Caco-2 (cell line): ENCODE results near the gene CSF3R. TPM values are rescaled to one million over a fixed set of nuclear protein-coding genes. Genes with fewer than 3 reads are reported as not detected.

Experiments used
- BruUV-seq: library from RNA; stranded (reverse); fragments of 400-500 nt; replicated peaks from 2 replicates; lab custom pipeline; 2021; lab: Mats Ljungman, UMichigan
- CTCF ChIA-PET: fragments of 300-600 bp; sonication (Branson Sonifier 250); formaldehyde crosslinking; loops from one replicate; lab custom pipeline; 2022; ENCODE audit warnings: antibody characterized with exemption; lab: Charles Lee
- POLR2A ChIA-PET: fragments of 300-600 bp; sonication (Branson Sonifier 250); formaldehyde crosslinking; loops from one replicate; lab custom pipeline; 2022; ENCODE audit warnings: antibody characterized with exemption; lab: Charles Lee
- DNase-seq, 2 experiments: peaks; one replicate each; pipeline versions ENCODE4 v3.0.0 to v3.0.0-alpha.2; 2020 to 2022
- H3K27me3 ChIP-seq: replicated peaks from 2 replicates; pipeline ENCODE4 v1.6.0; 2011; ENCODE audit warnings: low read length; ENCODE audit not compliant: control insufficient read depth, insufficient read depth
- H3K36me3 ChIP-seq: 2 replicates; pipeline ENCODE4 v1.5.1; 2011; ENCODE audit warnings: low read length; ENCODE audit not compliant: control insufficient read depth, insufficient read depth
- H3K4me1 ChIP-seq: fragments of 250-450 bp; sonication (Bioruptor Pico); 2 replicates; pipeline ENCODE4 v1.5.1; 2020; ENCODE audit warnings: mild to moderate bottlenecking
- H3K4me3 ChIP-seq: 2 replicates; pipeline ENCODE4 v1.5.1; 2011; ENCODE audit warnings: low read depth, mild to moderate bottlenecking, control low read depth, low read length
- H3K9me3 ChIP-seq: fragments of 250-450 bp; sonication (Bioruptor Pico); 2 replicates; pipeline ENCODE4 v1.5.1; 2020; ENCODE audit warnings: mild to moderate bottlenecking, moderate library complexity
- H3K27ac Mint-ChIP-seq: one replicate; pipeline ENCODE4 v1.8.0; 2022; ENCODE audit warnings: mixed read lengths; ENCODE audit not compliant: unreplicated experiment
- H3K27me3 Mint-ChIP-seq: one replicate; pipeline ENCODE4 v1.8.0; 2022; ENCODE audit warnings: mixed read lengths; ENCODE audit not compliant: insufficient read depth, unreplicated experiment
- H3K36me3 Mint-ChIP-seq: one replicate; pipeline ENCODE4 v1.8.0; 2022; ENCODE audit warnings: mild to moderate bottlenecking, mixed read lengths; ENCODE audit not compliant: insufficient read depth, unreplicated experiment
- H3K4me1 Mint-ChIP-seq: one replicate; pipeline ENCODE4 v1.8.0; 2022; ENCODE audit warnings: low read depth, mixed read lengths; ENCODE audit not compliant: unreplicated experiment
- H3K4me3 Mint-ChIP-seq: one replicate; pipeline ENCODE4 v1.8.0; 2022; ENCODE audit warnings: mild to moderate bottlenecking, moderate library complexity, mixed read lengths; ENCODE audit not compliant: unreplicated experiment
- H3K9me3 Mint-ChIP-seq: one replicate; pipeline ENCODE4 v1.8.0; 2022; ENCODE audit warnings: mixed read lengths; ENCODE audit not compliant: unreplicated experiment
- intact Hi-C: fragments of 100-400 bp; cut with micrococcal nuclease; formaldehyde crosslinking; loops from one replicate; pipeline ENCODE4 v1.10.0; 2022; ENCODE audit not compliant: unreplicated experiment
- total RNA-seq: library from RNA; stranded (reverse); gene quantifications from 2 replicates; pipeline ENCODE4 v1.2.3, GENCODE V29; 2022
- TF ChIP-seq, protein P1 (sequence below), 2 experiments: fragments of 200-600 bp in 1 of 2; IDR thresholded peaks; 1 replicate in 1 of 2; 2 replicates in 1 of 2; pipeline versions ENCODE4 v1.5.1 to v1.8.0; 2011 to 2022; ENCODE audit warnings: antibody characterized with exemption in 1 of 2, control low read depth in 1 of 2, inconsistent platforms in 1 of 2, low read depth in 1 of 2, low read length in 1 of 2, mild to moderate bottlenecking in 1 of 2, moderate library complexity in 1 of 2; ENCODE audit not compliant: insufficient read depth in 1 of 2, severe bottlenecking in 1 of 2, unreplicated experiment in 1 of 2

CSF3R gene
- total RNA-seq, 1 experiment from 2014 or later = 1.4 TPM

DNA sequence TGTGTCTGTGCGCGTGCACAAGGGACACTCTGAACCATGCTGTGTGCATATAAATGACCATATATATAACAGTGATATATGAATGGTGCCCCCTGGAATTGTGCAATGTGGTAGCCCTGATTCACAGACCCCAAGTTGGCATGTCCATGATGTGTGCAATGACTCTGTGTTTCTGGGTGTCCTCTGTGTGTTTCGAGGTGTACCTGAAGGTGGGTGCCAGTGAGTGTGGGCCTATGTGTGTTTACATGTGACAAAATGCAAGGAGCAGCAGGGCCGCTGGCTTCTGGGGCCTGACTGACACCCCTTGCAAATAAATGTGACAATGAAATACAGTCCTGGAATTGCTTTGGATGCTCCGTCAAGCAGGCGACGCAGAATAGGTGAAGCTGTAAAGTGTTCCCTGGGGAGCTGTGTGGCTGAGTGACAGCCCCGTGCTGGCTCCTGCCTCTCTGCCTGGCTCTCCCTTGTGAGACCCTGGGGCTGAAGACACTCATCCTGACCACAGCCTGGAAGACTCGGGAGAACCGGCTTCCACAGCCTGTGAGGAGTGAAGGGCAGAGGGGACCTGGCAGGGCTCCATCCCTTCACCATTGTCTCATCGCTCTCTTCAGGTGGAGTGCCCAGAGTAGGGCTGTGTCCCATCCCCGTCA, 38.2 kb upstream of the CSF3R start:
- CTCF ChIA-PET = no interaction called here
- Mint-ChIP-seq H3K9me3 (no peaks in the 10 kb centered on the region), H3K4me3 (no peak overlapping the region), H3K36me3 (no peaks in the 10 kb centered on the region), H3K27me3 (no peaks in the 10 kb centered on the region), H3K4me1 (no peaks in the 10 kb centered on the region), H3K27ac (no peak overlapping the region)
- POLR2A ChIA-PET = no interaction called here
- Histone ChIP-seq H3K27me3 (no peaks in the 10 kb centered on the region), H3K36me3 (no peaks in the 10 kb centered on the region), H3K4me3 (no peak overlapping the region), H3K4me1 (no peaks in the 10 kb centered on the region), H3K9me3 (no peaks in the 10 kb centered on the region)
- intact Hi-C loops = no loop called here
- TF ChIP-seq, protein P1, sequence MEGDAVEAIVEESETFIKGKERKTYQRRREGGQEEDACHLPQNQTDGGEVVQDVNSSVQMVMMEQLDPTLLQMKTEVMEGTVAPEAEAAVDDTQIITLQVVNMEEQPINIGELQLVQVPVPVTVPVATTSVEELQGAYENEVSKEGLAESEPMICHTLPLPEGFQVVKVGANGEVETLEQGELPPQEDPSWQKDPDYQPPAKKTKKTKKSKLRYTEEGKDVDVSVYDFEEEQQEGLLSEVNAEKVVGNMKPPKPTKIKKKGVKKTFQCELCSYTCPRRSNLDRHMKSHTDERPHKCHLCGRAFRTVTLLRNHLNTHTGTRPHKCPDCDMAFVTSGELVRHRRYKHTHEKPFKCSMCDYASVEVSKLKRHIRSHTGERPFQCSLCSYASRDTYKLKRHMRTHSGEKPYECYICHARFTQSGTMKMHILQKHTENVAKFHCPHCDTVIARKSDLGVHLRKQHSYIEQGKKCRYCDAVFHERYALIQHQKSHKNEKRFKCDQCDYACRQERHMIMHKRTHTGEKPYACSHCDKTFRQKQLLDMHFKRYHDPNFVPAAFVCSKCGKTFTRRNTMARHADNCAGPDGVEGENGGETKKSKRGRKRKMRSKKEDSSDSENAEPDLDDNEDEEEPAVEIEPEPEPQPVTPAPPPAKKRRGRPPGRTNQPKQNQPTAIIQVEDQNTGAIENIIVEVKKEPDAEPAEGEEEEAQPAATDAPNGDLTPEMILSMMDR (IDR thresholded peaks at IDR 0.05; ENCODE audit: insufficient read depth in 1 of 2, low read depth in 1 of 2, low read length in 1 of 2, severe bottlenecking in 1 of 2, unreplicated experiment in 1 of 2) = no peak
- DNase-seq = no peak
- BruUV-seq = no TSS peak

DNA sequence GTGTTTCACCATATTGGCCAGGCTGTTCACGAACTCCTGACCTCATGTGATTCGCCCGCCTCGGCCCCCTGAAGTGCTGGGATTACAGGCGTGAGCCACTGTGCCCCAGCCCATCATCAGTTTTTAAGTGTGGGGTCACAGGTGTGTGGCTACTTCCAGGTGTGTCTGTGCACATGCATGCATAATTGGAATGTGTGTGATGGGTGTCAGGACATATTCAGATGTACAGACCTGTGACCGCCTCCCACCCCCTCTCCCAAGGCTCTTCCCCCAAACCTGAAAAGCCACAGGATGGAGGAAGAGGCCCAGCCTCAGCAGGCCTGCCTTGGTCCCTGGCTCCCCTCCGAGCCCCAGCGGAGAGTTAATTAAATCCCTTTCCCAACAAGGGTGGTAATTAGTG, 37.3 kb upstream of the CSF3R start:
- BruUV-seq = no TSS peak
- Mint-ChIP-seq H3K4me1 (no peaks in the 10 kb centered on the region), H3K27me3 (no peaks in the 10 kb centered on the region), H3K9me3 (no peaks in the 10 kb centered on the region), H3K36me3 (no peaks in the 10 kb centered on the region), H3K4me3 (no peak overlapping the region), H3K27ac (no peak overlapping the region)
- H3K4me1 ChIP-seq = no peaks in the 10 kb centered on the region
- H3K9me3 ChIP-seq = no peaks in the 10 kb centered on the region
- H3K36me3 ChIP-seq = no peaks in the 10 kb centered on the region
- POLR2A ChIA-PET = no interaction called here
- intact Hi-C loops = no loop called here
- TF ChIP-seq, protein P1 (IDR thresholded peaks at IDR 0.05; ENCODE audit: insufficient read depth in 1 of 2, low read depth in 1 of 2, low read length in 1 of 2, severe bottlenecking in 1 of 2, unreplicated experiment in 1 of 2) = no peak
- DNase-seq = no peak
- H3K27me3 ChIP-seq = no peaks in the 10 kb centered on the region
- CTCF ChIA-PET = no interaction called here
- H3K4me3 ChIP-seq = no peak overlapping the region

DNA sequence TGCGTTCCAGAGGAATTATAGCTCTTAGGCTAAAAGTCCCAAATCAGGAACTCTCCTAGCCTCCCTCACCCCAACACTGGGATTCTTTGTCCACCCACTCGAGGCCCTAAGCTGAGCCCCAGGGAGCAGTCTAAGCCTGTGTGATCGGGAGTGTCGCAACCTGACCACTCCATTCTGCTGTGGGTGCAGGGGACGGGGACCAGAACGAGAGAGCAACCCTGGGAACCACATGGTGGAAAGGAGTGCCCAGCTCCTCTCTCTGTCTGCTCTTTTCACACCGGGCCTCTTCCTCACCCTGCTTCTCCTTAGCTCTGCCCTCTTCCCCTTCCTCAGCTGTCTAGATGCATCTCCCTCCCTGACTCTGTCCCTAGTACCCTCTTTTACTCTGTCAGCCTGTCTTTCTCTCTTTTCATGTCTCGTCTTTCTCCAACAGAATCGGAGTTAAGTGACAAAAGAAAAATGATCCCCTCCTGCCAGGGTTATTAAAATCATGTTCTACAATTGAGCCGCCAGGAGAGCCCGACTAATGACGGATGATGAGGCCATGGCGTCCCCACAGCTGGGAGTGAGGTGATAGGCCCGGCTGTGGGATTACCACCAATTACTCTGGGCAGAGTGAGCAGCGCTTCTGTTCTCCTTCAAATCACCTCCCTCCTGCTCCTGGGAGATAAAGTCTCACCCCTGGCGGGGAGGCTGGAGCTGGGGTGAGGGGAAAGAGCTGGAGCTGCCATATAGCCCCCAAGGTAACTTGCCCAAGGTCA, 34.5 kb upstream of the CSF3R start:
- H3K27me3 ChIP-seq = no peaks in the 10 kb centered on the region
- H3K36me3 ChIP-seq = no peaks in the 10 kb centered on the region
- ChIA-PET POLR2A (interaction anchor here (1.0 kb wide), 1 partner anchor 67 kb away, joined by 3 read pairs; the partner anchor contains the start of gene OSCP1), CTCF (interaction anchor here (0.6 to 1.6 kb wide), 5 partner anchors 31 to 281 kb away, joined by 3 to 8 read pairs (median 7); partner anchors contain the start of gene OSCP1)
- Mint-ChIP-seq H3K4me1 (no peaks in the 10 kb centered on the region), H3K36me3 (no peaks in the 10 kb centered on the region), H3K4me3 (no peak overlapping the region), H3K27me3 (no peaks in the 10 kb centered on the region), H3K9me3 (no peaks in the 10 kb centered on the region), H3K27ac (no peak overlapping the region)
- no peak overlapping the region for H3K4me3 ChIP-seq
- no peaks in the 10 kb centered on the region for H3K9me3 ChIP-seq
- no peaks in the 10 kb centered on the region for H3K4me1 ChIP-seq
- DNase-seq = no peak
- TF ChIP-seq, protein P1 (IDR thresholded peaks at IDR 0.05; ENCODE audit: insufficient read depth in 1 of 2, low read depth in 1 of 2, low read length in 1 of 2, severe bottlenecking in 1 of 2, unreplicated experiment in 1 of 2) = no peak
- intact Hi-C loops = no loop called here
- BruUV-seq = no TSS peak
